GM11168 (cell line): ENCODE results near the gene SLC16A10.
"Not testable (repeated sequence)": the region's sequence is repeated elsewhere in the genome, so short reads cannot be mapped to it uniquely, and the experiment has no call there.

Experiments
- in situ Hi-C: fragments of 300-500 bp; cut with MboI; formaldehyde crosslinking; loops from one replicate; pipeline ENCODE4 v1.12.0; 2022; ENCODE audit warnings: low sequenced_read_pairs; ENCODE audit not compliant: unreplicated experiment

Gene SLC16A10

DNA sequence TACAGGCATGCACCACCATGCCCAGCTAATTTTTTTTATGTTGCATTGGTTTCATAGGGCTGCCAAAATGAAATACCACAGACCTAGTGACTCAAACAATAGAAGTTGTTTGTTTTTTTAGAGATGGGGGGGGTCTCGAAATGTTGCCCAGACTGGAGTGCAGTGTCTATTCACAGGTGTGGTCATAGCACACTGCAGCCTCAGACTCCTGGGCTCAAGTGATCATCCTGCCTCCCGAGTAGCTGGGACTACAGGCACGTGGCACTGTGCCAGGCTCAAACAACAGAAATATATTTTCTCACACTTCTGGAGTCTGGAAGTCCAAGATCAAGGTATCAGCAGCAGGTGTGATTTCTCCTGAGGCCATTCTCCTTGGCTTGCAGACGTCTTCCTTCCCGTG, 6.6 kb upstream of the SLC16A10 start:
- in situ Hi-C loops, result no loop called here

DNA sequence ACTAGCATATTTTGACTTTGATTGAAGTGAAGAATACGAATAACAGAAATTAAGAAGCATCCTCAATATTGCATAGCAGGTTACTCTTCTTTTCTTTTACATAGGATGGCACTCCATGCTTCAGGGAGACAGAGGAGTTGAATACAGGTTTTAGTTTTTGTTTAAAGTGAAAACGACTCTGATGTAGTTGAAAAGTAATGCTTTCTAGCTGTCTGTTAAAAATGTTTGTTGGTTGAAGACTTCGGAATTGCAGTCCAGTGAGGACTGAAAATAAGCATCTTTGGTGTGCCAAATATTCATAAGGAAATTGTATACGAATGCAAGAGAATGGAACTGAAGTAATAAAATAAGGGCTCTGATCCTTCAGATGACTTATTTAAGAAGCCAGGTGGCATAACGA, 618 bp upstream of the SLC16A10 start:
- in situ Hi-C loops, result no loop called here

DNA sequence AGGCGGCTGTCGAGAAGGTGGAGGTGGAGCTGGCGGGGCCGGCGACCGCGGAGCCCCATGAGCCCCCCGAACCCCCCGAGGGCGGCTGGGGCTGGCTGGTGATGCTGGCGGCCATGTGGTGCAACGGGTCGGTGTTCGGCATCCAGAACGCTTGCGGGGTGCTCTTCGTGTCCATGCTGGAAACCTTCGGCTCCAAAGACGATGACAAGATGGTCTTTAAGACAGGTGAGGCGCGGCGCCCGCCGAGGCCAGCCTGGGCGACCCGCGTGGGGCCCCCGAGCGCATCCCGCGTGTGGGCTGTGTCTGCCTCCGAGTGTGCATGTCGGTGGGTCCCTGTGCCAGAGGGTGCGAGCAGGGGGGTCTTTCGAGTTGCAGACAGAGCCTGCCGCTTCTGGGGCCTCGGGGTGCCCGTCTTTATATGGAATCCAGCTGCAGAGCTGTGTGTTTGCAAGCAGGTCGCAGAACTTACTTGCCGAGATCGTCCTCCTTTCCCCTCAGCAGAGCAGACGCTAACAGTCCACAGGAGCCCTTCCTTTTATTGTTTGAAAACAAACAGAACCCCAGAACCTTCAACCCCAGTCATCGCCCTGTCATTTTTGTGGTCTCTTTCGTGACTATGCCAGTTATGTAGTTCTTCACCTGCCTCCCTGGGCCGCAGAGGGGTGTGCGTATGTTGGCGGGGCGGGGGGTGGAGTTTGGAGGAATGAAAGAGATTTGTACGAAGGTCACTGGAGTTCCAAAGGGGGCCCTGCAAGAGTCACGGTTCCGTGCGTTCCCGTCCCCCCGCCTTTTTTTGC, 766 bp downstream of the SLC16A10 start:
- in situ Hi-C loops, result no loop called here

DNA sequence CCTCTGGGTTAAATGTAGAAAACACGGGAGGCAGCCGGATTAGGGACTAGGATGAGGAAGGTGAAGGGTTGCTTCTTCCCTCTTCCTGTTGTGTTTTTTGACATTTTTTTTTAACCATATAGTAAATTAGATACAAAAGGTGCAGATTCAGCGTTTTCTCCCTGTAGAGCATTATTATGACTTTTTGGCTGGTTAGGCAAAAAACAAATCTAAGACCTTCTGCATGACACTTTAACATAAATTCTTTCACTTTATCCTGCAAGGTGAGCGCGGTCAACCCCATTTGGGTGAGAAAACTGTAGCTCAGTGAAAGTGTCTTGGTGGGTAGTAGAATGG, 1.3 kb downstream of the SLC16A10 start:
- in situ Hi-C loops, result no loop called here

DNA sequence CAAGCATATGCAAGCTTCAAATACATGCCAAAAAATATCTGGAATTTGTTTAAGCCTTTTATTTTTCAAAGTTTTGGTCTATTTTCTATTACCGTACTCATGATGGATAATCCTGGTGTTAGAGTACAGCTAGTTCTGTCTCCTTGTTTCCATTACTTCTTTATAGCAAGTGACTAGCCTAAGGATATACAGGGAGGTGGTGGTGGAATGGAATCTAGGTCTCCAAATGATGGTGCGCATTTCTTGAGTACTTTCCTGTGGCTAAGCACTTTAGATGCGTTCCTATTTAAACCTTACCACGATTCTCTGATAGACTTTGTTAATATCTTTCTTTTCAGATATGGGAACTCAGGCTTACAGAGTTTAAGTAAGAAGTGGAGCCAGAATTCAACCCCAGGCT, 3.5 kb downstream of the SLC16A10 start:
- in situ Hi-C loops, result no loop called here

DNA sequence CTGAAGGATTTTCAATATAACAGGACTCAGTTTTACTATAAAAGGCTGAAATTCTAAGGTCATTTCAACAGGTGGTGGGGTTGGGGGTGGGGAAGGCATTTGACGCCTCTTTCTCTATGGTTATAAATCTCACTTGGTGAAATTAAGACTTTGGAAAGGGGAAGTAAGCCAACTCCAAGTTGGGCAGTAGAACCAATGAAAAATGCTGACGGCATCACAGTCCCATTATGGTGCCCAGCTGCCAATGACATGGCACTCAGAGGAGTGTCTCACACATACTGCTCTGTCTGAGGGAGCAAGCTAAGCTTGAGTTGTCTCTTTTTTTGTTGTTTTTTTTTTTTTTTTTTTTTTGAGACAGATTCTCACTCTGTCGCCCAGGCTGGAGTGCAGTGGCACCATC, 4.7 kb downstream of the SLC16A10 start:
- in situ Hi-C loops, result no loop called here

DNA sequence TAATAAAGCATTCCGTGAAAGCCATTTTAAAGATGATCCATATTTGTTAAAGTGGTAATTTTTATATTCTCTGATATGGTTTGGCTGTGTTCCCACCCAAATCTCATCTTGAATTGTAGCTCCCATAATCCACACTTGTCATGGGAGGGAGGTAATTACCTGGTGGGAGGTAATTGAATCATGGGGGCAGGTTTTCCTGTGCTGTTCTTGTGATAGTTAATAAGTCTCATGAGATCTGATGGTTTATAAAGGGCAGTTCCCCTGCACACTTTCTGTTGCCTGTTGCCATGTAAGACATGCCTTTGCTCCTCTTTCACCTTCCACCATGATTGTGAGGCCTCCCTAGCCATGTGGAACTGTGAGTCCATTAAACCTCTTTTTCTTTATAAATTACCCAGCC, 8.2 kb downstream of the SLC16A10 start:
- in situ Hi-C loops, result not testable (repeated sequence)

DNA sequence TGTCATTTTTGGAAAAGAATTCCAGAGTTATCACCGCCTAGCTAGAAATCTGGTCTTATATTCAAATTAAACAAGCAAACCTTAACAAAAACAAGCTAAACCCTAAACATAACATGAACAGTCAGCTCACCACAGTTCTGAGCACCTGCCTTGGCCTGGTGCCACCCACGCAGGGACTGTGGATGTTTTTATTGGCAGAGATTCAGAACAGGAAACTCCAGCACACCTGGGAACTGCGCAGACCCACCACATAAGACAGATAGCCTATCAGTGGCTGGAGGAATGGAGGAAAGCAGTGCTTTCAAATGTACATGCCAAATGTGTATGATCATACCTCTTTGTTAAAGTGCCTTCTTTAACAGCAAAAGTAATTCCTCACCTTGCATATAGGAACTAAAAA, 8.9 kb downstream of the SLC16A10 start:
- in situ Hi-C loops, result no loop called here

DNA sequence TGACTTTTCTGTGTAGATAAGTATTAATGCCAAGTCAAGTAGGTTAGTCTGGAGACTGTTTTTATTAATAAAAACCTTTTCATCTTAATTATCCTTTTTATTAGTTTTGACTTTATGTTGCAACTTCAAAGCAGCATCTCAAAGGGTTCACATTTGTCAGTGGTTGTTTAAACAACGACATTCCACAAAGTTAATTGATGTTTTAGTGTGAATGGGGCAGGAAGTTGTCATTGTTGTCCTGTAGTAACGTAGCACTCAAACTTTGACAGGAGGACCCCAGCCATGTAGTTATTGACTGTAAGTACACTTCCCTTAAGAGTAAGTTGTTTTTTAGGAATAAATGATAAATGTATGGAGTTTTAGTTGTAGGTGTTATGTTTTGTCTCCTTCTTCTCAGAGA, 11.3 kb downstream of the SLC16A10 start:
- in situ Hi-C loops, result no loop called here

DNA sequence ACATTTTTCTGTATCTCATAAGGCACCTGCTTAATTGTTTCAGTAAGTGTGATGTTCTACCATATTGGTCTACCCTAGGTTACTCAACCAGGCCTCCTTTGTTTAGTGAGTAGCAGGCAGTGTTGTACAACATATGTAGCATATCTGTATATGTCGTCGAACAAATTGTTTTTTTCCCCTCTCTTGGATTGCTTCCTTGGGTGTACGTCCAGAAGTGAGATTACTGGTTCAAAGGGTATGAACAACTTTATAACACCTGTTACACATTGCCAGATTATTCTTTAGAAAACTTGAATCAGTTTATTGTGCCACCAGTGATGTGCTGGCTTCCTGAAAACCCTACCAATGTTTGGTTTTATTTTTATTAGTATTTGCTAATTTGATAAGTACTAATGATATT, 14.7 kb downstream of the SLC16A10 start:
- in situ Hi-C loops, result no loop called here

DNA sequence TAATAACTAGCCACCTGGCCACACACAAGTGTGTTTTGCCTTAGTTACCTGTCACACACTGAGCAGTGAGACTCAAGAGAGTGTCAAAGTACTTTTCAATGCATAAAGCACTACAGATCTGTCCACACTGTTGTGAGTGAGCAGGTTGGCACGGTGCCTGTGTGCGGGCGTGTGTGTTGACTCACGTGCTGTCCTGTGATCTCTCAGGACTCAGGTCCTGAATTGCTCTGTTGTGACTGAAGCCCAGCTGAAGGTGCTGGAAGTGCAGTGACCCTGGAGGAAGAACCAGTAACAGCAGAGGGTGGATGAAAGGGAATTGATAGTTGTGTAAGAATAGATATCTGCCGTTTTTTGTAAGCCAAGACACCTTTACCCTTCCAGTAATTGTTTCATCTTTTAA, 18.3 kb downstream of the SLC16A10 start:
- in situ Hi-C loops, result no loop called here

DNA sequence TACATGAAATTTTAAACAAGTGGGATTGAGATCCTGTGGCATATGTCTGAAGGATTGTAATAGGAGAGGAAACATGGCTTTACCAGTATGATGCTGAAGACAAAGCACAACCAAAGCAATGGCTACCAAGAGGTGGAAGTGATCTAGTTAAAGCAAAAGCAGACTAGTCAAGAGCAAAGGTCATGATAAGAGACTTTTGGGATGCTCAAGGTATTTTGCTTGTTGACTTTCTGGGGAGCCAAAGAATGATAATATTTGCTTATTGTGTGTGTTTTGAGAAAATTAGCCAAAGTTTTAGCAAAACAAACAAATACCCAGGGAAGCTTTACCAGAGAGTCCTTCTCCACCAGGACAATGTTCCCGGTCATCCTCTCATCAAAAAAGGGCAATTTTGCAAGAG, 20.3 kb downstream of the SLC16A10 start:
- in situ Hi-C loops, result no loop called here

DNA sequence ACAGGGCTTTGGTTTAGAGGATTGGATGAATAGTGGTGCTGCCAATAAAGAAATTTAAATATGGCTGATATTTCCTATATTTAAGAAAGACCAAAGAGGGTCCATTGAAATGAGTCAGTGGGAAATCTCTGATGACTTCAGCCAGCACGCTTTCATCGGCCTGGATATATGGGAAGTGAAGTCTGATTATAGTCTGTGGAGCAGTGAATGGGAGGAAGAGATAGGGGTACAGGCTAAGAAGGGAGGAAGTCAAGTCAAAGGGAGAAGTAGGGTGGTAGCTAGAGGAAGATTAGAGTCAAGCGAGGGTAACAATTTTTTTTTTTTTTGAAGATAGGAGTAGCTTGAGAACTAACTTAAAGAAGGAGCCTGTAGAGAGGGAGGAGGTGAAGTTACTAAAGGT, 22.7 kb downstream of the SLC16A10 start:
- in situ Hi-C loops, result no loop called here

DNA sequence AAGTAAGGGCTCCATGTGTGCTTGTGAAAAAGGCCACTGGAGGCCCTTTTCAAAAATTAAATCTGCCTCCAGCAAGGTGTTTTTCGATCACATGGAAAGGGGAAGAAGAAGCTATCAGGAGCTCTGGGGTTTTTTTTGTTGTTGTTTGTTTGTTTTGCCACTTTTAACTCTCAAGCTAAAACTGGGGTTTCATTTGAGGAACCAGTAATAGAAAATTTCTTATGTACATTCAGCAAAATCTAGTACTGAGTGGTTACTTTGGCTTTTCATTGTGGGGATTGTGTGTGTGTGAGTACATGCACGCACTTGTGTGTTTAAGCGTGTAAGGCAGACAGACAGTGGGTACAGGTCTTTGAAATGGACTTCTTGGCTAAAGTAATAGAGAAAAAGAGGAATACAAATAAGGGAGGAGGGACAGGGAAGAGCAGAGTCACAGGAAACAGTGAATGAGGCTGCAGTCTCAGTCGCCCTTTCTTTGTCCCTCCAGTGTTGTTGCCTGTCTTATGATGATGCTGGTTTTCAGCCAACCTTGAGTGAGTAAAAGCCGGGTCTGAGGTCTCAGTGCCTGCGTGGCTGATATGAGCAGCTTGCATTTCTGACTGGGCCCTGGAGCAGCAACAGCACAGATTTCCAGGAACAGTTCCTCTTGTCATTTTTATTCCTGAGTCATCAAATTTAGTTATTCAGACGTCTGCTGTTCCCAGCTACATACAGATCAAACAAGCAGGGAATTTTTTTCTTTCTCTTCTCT, 26.2 kb downstream of the SLC16A10 start:
- in situ Hi-C loops, result no loop called here

DNA sequence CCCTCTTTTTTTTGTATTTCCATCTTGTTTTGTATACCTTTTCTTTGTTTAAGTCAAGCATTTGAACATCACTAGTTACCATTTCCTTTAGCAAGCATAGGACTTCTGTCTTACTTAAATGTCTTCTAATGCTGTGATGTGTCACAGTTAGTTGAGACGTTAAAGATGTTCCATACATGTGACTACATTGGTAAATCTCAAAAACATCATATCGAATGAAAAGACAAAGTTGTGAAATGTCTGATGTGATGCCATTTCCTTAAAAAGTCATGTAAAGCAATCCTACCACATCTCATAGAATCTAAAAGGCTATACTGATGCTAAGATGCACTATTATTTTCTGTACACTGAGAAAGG, 26.8 kb downstream of the SLC16A10 start:
- in situ Hi-C loops, result no loop called here

DNA sequence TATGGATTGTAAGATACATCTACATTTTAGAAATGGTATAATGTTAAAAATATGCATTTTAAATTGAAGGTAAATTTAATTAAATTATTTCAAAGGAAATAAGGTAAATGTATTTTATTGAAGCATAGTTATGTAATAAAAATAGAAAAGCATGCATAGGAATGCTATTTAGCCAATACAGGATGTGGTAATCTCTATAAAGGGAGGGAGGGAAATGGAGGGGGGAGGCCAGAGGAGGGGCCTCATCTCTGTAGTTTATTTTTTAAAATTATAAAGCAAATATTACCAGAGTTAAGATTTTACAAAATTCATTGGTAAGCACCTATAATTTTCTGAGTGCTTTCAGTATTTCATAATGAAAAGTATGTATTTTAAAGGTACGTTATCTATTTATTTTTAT, 27.2 kb downstream of the SLC16A10 start:
- in situ Hi-C loops, result no loop called here

DNA sequence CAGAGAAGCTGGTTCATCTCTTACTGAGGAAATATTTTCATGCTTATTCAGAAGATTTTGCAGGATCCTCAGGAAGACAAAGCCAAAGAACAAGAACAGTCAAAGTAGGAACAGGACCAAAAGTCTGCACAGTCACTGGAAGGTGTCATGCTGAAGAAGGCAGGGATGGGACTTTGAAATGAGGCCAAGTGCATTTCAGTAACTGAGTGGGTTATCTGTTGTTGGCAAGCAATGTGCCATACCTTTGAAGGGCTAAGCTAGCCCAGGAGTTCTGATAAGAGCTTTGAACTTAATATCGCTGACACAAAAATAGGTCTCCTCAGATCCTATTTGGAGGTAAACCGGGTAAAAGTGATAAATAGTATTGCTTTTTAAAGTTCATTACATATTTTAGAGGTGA, 31.5 kb downstream of the SLC16A10 start:
- in situ Hi-C loops, result no loop called here

DNA sequence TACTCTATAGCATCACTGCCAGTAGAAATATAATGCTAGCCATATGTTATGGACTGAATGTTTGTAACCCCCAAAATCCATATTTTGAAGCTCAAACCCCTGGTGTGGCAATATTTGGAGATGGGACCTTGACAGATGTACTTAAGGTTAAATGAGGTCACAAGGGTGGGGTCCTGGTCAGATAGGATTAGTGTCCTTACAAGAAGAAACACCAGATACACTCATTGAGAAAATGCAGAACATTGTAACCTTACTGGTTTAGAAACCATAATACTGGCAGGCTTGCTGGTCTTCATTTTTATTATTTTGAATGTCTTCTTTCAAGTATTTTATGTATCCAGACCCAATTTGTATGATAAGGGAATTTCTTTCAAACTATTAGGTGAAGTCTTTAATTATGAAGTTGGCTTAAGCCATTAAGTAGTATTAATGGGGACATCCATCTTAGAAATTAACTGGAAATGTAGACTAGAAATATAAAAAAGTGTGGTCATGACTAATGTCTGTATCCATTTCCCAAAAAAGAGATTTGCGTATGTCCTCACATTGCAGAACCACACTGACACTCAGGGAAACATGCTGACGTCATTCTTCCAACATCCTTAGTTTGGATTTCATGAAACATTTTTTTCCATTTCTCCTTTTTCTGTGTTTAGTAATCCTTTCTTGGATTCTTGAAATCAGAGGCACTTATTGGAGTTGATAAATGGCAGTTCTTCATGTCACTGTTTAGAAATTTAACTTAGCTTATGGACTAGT, 32.4 kb downstream of the SLC16A10 start:
- in situ Hi-C loops, result no loop called here

DNA sequence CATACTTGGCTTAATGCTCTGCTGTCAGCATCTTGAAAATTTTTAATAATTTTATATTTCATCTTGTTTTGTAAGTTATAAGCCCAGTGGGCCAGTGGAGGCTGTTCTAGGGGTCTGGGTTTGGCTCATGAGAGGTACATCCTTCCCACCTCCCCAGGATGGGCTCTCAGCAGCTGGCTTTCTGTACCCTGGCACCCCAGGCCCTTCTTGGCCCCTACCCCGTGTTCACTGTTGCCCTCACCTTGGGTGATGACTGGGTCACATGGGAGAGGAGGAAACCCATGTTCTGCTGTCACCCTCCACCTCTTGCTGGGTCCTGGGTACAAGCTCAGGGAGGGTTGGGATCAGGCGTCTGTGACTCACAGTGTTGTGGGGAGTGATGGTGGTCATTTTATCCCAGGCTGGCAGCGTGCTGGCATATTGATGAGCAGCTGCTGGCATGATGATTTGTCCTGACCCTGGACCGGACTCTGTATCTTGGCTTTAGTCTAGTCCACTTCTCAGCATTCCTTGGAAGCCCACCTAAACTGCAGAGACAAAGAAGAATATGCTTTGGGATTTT, 34.6 kb downstream of the SLC16A10 start:
- in situ Hi-C loops, result no loop called here

DNA sequence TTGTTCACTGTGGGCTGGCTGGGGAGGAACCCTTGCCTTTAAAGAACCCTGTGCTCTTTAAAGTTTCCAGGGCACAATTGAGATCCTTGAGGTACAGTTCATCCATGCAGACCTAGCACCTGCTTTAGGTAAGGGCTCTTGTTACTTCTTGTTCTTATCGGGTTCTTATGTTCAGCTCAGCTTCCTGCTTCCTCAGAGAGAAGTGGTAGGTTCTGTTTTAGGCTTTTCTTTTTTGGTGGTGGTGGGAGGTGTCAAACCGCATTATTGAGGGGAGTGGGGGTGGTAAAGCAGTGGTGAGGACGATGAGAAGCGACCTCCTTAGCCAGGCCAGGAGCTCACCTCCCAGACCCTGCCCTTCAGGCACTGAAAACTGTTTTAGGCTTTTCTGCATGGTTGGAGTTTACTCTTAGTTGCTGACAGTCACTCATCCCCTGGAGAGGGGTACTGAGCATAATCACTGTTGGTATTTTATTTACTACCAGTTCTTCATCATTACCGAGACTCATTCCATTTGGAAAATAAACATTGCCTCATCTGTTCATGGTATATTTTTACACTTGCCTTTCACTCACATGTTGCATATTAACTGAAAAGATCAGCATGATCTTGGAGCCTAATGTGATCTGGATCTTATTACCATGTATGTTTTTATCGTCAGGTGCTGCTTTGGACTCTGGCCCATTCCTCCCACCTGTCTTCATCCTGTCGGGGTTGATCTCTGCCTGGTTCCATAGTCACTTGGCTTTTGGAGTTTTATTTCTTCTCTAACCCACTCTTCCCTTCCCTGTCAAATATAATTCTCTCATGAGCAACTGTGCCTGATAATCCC, 35.4 kb downstream of the SLC16A10 start:
- in situ Hi-C loops, result no loop called here
